Measurements from ENCODE around the gene PKNOX2.

- no peak for TF ChIP-seq CTCF (IDR thresholded peaks at IDR 0.05)
- no peak for TF ChIP-seq EP300 (IDR thresholded peaks at IDR 0.05)
- no peak for TF ChIP-seq POLR2A (IDR thresholded peaks at IDR 0.05)
Observed at GRCh38 chr11:125468852-125469251, 304.3 kb downstream of the PKNOX2 start.

All from suprapubic skin (tissue), 3 donors.